KMS-11 (cell line): ENCODE data around the gene SKAP1.

Experiments used
- H2AFZ ChIP-seq: fragments of 200-600 bp; sonication (generic); 2 replicates; pipeline ENCODE4 v1.6.1; 2016; ENCODE audit warnings: antibody characterized with exemption, mixed run types, low read depth
- H3K27ac ChIP-seq: fragments of 200-600 bp; sonication (generic); 2 replicates; pipeline ENCODE4 v1.6.1; 2016; ENCODE audit warnings: mild to moderate bottlenecking, mixed run types
- H3K27me3 ChIP-seq: fragments of 200-600 bp; sonication (generic); 2 replicates; pipeline ENCODE4 v1.6.1; 2017; ENCODE audit warnings: mild to moderate bottlenecking, low read depth, mixed run types, moderate library complexity; ENCODE audit not compliant: insufficient read depth
- H3K36me3 ChIP-seq: fragments of 200-600 bp; sonication (generic); 2 replicates; pipeline ENCODE4 v1.6.1; 2017; ENCODE audit warnings: mild to moderate bottlenecking, mixed run types; ENCODE audit not compliant: insufficient read depth
- H3K4me1 ChIP-seq: fragments of 200-600 bp; sonication (generic); 2 replicates; pipeline ENCODE4 v1.6.1; 2016; ENCODE audit warnings: mild to moderate bottlenecking, low read depth, mixed run types; ENCODE audit not compliant: poor library complexity, severe bottlenecking
- H3K4me2 ChIP-seq: fragments of 200-600 bp; sonication (generic); 2 replicates; pipeline ENCODE4 v1.7.0; 2016; ENCODE audit warnings: mild to moderate bottlenecking, mixed run types
- H3K4me3 ChIP-seq: fragments of 200-600 bp; sonication (generic); IDR thresholded peaks from 2 replicates; pipeline ENCODE4 v1.6.1; 2017; ENCODE audit warnings: low read depth, low read length, mixed read lengths; ENCODE audit not compliant: insufficient read depth
- H3K79me2 ChIP-seq: fragments of 200-600 bp; sonication (generic); 2 replicates; pipeline ENCODE4 v1.6.1; 2016; ENCODE audit warnings: low read depth, mixed run types; ENCODE audit not compliant: insufficient read depth
- H3K9ac ChIP-seq: fragments of 200-600 bp; sonication (generic); 2 replicates; pipeline ENCODE4 v1.6.1; 2016; ENCODE audit warnings: mild to moderate bottlenecking, mixed run types
- H4K20me1 ChIP-seq: fragments of 200-600 bp; sonication (generic); 2 replicates; pipeline ENCODE4 v1.6.1; 2016; ENCODE audit warnings: mild to moderate bottlenecking, mixed run types; ENCODE audit not compliant: insufficient read depth
- TF ChIP-seq, protein P1 (sequence below): fragments of 200-600 bp; sonication (generic); conservative IDR thresholded peaks from 2 replicates; pipeline ENCODE4 v1.6.1; 2017; ENCODE audit warnings: low read depth, mild to moderate bottlenecking, antibody characterized with exemption, low read length, moderate library complexity, mixed read lengths

SKAP1 gene

DNA sequence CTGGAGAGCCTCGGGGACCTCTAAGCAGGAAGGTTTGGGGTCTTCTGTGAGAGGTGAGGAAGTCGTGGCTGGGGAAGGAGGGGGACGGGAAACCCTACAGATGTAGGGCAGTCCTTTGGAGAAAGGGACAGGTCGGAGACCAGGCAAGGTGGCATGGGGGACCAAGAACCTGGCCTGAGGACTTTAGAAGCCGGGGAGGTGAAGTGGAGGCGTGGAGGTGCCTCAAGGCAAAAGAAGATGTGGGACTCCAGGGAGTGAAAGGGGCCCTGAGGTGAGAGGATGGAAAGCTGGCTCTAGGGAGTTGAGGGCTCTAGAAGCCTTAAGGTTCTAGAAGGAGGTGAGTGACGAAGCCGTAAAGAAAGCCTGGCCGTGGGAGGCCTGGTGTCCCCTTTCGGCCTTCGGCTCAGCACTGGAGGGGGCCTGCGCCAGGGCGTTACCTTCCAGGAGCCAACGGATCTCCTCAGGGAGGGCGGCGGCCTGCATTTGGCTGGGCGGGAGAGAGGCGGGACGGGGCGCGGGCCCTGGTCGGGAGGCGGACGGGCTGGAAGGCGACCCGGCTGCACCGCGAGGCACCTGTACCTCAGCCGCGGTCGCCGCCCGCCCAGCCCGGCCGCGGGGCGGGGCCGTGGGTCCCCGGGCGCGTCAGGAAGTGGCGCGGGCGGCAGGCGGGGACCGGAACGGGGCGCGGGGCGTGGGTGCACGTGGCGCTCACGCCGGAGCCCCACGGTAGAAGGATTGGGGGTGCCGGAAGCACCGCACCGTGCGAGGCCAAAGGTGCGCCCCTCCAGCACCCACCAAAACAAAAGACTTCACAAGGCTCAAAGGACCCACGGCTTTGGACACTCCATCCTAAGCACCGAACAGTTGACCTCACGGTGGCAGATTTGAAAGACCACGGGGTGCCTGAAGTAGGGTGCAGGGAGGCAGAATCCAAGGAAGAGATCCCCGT lies at the start of gene SKAP1:
TSS of gene SKAP1 (minus strand) at position 577 of the 949 bp plus-strand sequence.
- Histone ChIP-seq H2AFZ (peak within 1 kb of the TSS; percentile 90), H3K4me3 (no peak within 1 kb of the TSS), H4K20me1 (no peaks in the 10 kb centered on the region), H3K27ac (peak within 1 kb of the TSS; percentile 64), H3K4me1 (peaks cover 53% of the 10 kb centered on the region), H3K27me3 (no peaks in the 10 kb centered on the region), H3K79me2 (peaks cover 23% of the 10 kb centered on the region; the same call in 1 of the 2 replicates), H3K36me3 (no peaks in the 10 kb centered on the region), H3K9ac (peak within 1 kb of the TSS; percentile 85), H3K4me2 (peak within 1 kb of the TSS; percentile 98)
- TF ChIP-seq, protein P1, sequence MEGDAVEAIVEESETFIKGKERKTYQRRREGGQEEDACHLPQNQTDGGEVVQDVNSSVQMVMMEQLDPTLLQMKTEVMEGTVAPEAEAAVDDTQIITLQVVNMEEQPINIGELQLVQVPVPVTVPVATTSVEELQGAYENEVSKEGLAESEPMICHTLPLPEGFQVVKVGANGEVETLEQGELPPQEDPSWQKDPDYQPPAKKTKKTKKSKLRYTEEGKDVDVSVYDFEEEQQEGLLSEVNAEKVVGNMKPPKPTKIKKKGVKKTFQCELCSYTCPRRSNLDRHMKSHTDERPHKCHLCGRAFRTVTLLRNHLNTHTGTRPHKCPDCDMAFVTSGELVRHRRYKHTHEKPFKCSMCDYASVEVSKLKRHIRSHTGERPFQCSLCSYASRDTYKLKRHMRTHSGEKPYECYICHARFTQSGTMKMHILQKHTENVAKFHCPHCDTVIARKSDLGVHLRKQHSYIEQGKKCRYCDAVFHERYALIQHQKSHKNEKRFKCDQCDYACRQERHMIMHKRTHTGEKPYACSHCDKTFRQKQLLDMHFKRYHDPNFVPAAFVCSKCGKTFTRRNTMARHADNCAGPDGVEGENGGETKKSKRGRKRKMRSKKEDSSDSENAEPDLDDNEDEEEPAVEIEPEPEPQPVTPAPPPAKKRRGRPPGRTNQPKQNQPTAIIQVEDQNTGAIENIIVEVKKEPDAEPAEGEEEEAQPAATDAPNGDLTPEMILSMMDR: no peak

DNA sequence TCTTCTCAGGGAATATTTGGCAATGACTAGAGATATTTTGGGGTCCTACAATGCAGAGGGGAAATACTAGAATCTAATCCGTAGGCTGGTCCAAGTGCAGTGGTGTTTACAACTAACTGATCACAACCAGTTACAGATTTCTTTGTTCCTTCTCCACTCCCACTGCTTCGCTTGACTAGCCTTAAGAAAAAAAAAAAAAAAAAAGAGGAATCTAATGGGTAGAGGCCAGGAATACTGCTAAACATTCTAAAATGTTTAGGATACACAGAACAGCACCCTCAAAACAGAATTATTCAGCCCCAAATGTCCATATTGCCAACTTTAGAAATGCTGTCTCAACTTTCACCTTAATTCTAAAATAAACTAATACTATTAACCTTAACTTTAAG lies 49.0 kb upstream of the SKAP1 start:
- TF ChIP-seq, protein P1: no peak
- Histone ChIP-seq H3K27ac (no peak overlapping the region), H3K4me2 (no peak overlapping the region), H3K4me1 (no peaks in the 10 kb centered on the region), H3K79me2 (no peaks in the 10 kb centered on the region), H3K9ac (no peak overlapping the region), H2AFZ (no peak overlapping the region), H3K4me3 (no peak overlapping the region), H3K27me3 (no peaks in the 10 kb centered on the region), H3K36me3 (no peaks in the 10 kb centered on the region), H4K20me1 (no peaks in the 10 kb centered on the region)

DNA sequence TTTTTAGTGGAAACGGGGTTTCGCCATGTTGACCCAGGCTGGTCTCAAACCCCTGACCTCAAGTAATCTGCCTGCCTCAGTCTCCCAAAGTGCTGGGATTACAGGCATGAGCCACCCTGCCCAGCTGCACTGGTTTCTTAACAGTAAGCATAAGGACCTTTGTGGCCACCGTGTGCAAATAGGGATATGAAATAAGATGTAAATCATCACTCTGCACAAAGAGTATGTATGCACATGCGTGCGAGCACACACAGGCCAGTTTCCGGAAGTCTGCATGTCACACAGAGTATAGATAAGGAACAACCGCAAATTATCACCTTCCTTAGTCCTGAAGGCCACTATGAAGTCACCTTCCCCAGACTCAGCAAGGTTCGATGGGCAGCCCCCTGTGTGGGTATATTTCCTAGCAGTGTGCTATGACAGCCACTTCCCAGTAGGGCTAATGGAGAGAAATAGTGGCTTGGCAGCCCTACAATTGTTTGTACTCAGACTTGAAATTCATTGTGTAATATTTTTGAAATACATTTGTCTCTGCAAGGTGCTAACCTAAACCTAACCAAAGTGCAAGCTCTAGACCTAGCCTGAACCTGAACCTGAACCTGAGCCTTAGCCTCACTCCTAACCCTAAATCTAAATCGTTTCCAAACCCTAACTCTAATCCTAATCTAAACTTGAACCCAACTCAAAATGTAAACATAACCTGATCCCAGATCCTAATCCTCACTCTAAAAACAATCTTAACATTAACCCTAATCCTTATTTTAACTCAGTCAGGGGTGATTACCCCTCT lies 48.4 kb upstream of the SKAP1 start:
- H2AFZ ChIP-seq: no peak overlapping the region
- H3K79me2 ChIP-seq: no peaks in the 10 kb centered on the region
- H3K27me3 ChIP-seq: no peaks in the 10 kb centered on the region
- no peak overlapping the region for H3K4me3 ChIP-seq
- no peak overlapping the region for H3K9ac ChIP-seq
- no peaks in the 10 kb centered on the region for H3K36me3 ChIP-seq
- no peaks in the 10 kb centered on the region for H3K4me1 ChIP-seq
- H3K27ac ChIP-seq: no peak overlapping the region
- TF ChIP-seq, protein P1: no peak
- no peak overlapping the region for H3K4me2 ChIP-seq
- H4K20me1 ChIP-seq: no peaks in the 10 kb centered on the region

DNA sequence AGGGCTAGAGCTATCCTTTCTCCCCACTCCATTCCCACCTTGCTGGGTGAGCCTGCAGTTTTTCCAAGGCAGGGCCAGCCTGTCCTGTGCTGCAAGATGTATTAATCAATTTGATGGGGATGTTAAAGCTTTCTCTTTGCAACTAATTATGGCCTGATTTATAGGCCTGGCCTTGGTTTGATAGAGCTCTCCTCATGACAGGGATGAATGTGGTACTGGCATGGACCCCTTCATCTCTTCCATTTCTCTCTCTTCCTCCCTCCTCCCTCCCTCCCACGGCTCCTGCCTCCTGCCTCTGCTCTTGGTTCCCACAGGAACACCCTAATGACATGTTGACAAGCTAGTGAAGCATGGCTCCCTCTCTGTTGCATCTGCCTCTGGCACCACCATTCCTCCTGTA lies 47.2 kb upstream of the SKAP1 start:
- H4K20me1 ChIP-seq: no peaks in the 10 kb centered on the region
- no peak overlapping the region for H3K9ac ChIP-seq
- no peaks in the 10 kb centered on the region for H3K27me3 ChIP-seq
- TF ChIP-seq, protein P1: no peak
- no peaks in the 10 kb centered on the region for H3K79me2 ChIP-seq
- H3K4me3 ChIP-seq: no peak overlapping the region
- no peak overlapping the region for H3K4me2 ChIP-seq
- no peaks in the 10 kb centered on the region for H3K36me3 ChIP-seq
- no peak overlapping the region for H3K27ac ChIP-seq
- H2AFZ ChIP-seq: no peak overlapping the region
- no peaks in the 10 kb centered on the region for H3K4me1 ChIP-seq
